ENCODE data around the gene NAALADL2.

The NAALADL2 gene

DNA sequence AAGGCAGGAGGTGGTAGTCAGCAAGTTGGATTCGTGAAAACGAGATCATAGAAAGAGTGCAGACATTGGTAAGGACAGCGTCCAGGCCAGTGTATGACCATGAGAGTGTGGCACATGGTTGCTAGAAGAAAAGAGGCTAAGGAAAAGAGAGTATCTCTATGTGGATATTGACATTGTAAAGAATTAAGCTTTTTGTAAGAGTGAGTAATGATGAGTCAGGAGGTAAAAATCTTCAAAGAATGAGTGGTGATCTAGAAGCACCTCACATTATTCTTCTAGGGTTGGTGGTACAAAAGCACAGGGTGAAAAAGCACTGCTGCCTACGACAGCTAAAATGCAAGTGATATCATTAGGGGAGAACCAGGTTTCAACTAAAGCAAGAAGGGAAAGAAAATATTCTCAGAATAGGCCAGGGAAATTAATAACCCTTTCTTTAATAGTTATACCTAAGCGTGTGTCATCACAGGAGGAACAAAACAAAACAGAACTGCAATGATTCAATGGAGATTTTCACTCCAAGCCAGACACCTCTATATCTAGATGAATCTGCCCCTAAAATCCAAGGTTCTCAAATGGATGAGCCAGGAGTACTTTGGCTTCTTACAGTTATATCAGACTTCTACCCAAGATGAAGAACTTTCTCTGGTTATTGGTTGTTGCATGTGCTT is 884.7 kb downstream of the NAALADL2 start:
- no peaks in the 10 kb centered on the region for H3K4me1 ChIP-seq (ENCODE audit: control extremely low read depth in 1 of 4, control insufficient read depth in 4 of 4, insufficient read depth in 4 of 4, low read length in 3 of 4)
- no peak for DNase-seq
- H3K4me3 ChIP-seq (ENCODE audit: control insufficient read depth in 1 of 7, extremely low read depth in 1 of 7, insufficient read depth in 4 of 7, low read depth in 2 of 7, low read length in 6 of 7) = no peak overlapping the region
- H3K27ac ChIP-seq (ENCODE audit: insufficient read depth in 1 of 2, low read depth in 1 of 2, low read length in 2 of 2, poor library complexity in 1 of 2, severe bottlenecking in 2 of 2) = no peak overlapping the region
- 99% methylated on average over 5 of the region's 5 CpGs for WGBS (ENCODE audit: insufficient coverage)
- no peaks in the 10 kb centered on the region for H3K36me3 ChIP-seq (ENCODE audit: control insufficient read depth in 4 of 4, insufficient read depth in 4 of 4, low read length in 3 of 4)
- ChIA-PET CTCF (no interaction called here), POLR2A (no interaction called here)
- H3K27me3 ChIP-seq (replicated peaks in 2 of 5; ENCODE audit: control insufficient read depth in 4 of 5, insufficient read depth in 5 of 5, low read length in 4 of 5) = no peaks in the 10 kb centered on the region
- H3K9me3 ChIP-seq (ENCODE audit: control extremely low read depth in 1 of 5, control insufficient read depth in 4 of 5, insufficient read depth in 2 of 5, low read depth in 1 of 5, low read length in 4 of 5) = no peaks in the 10 kb centered on the region

DNA sequence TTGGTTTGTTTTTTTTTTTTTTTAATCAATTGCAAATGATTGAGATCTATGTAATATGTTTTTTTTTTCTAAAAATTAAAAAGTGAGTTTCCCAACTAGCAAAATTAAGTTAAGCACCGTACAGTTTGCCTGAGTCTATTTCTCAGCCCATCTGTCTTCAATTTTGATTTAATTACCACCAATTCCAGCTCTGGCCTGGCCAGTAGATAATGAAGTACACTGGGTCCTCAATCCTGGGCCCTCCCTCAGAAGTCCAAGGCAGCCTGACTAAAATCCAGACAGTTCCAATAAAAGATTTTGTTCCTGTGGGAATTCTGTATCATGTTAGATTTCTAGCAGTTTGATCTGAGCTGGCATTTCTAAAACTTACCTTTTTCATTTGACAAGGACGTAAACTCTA is 887.2 kb downstream of the NAALADL2 start:
- no peak overlapping the region for H3K27ac ChIP-seq (ENCODE audit: insufficient read depth in 1 of 2, low read depth in 1 of 2, low read length in 2 of 2, poor library complexity in 1 of 2, severe bottlenecking in 2 of 2)

DNA sequence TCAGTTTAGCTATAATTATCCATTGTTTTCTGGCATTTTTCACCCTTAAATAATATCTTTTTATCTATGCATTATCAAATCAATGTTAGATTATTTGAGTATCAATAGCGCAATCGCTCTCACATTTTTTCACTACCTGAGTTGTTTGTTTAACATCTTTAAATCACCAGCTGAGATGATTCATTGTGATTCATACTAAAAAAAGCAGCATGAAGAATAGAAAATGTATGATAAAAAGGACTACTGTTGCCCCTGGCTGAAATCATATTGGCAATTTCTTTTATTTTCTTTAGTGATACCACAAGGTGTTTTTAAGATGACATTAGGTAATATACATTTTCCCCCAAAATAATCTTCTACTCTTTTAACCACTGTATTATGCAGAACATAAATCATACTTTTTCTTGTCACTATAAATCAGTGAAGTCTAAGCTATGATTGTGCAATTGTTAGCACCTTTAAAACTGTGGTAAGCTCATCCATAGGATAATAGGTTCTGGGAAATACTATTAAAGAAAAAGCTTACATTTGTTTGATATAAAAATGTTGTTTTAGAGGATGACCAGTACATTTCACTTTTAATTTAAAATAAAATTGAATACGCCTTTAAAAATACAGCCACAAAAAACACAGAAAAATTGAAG is 889.1 kb downstream of the NAALADL2 start:
- no peaks in the 10 kb centered on the region for H3K36me3 ChIP-seq (ENCODE audit: control insufficient read depth in 4 of 4, insufficient read depth in 4 of 4, low read length in 3 of 4)
- H3K9me3 ChIP-seq (ENCODE audit: control extremely low read depth in 1 of 5, control insufficient read depth in 4 of 5, insufficient read depth in 2 of 5, low read depth in 1 of 5, low read length in 4 of 5) = no peaks in the 10 kb centered on the region
- ChIA-PET CTCF (no interaction called here), POLR2A (no interaction called here)
- DNase-seq = no peak
- WGBS (ENCODE audit: insufficient coverage) = no CpG with 5 or more reads among the region's 3 CpGs
- no peaks in the 10 kb centered on the region for H3K4me1 ChIP-seq (ENCODE audit: control extremely low read depth in 1 of 4, control insufficient read depth in 4 of 4, insufficient read depth in 4 of 4, low read length in 3 of 4)
- H3K27me3 ChIP-seq (replicated peaks in 2 of 5; ENCODE audit: control insufficient read depth in 4 of 5, insufficient read depth in 5 of 5, low read length in 4 of 5) = no peaks in the 10 kb centered on the region
- H3K27ac ChIP-seq (ENCODE audit: insufficient read depth in 1 of 2, low read depth in 1 of 2, low read length in 2 of 2, poor library complexity in 1 of 2, severe bottlenecking in 2 of 2) = no peak overlapping the region
- no peak overlapping the region for H3K4me3 ChIP-seq (ENCODE audit: control insufficient read depth in 1 of 7, extremely low read depth in 1 of 7, insufficient read depth in 4 of 7, low read depth in 2 of 7, low read length in 6 of 7)

More for the DNA sequence above, 887.2 kb downstream of the NAALADL2 start:
- H3K36me3 ChIP-seq (ENCODE audit: control insufficient read depth in 4 of 4, insufficient read depth in 4 of 4, low read length in 3 of 4) = no peaks in the 10 kb centered on the region
- DNase-seq = no peak
- H3K9me3 ChIP-seq (ENCODE audit: control extremely low read depth in 1 of 5, control insufficient read depth in 4 of 5, insufficient read depth in 2 of 5, low read depth in 1 of 5, low read length in 4 of 5) = no peaks in the 10 kb centered on the region
- no peak overlapping the region for H3K4me3 ChIP-seq (ENCODE audit: control insufficient read depth in 1 of 7, extremely low read depth in 1 of 7, insufficient read depth in 4 of 7, low read depth in 2 of 7, low read length in 6 of 7)
- CTCF ChIA-PET = no interaction called here
- H3K27me3 ChIP-seq (replicated peaks in 2 of 5; ENCODE audit: control insufficient read depth in 4 of 5, insufficient read depth in 5 of 5, low read length in 4 of 5) = no peaks in the 10 kb centered on the region
- 100% methylated on average over 1 of the region's 2 CpGs for whole genome bisulfite sequencing (ENCODE audit: insufficient coverage)
- H3K4me1 ChIP-seq (ENCODE audit: control extremely low read depth in 1 of 4, control insufficient read depth in 4 of 4, insufficient read depth in 4 of 4, low read length in 3 of 4) = no peaks in the 10 kb centered on the region
- POLR2A ChIA-PET = no interaction called here

DNA sequence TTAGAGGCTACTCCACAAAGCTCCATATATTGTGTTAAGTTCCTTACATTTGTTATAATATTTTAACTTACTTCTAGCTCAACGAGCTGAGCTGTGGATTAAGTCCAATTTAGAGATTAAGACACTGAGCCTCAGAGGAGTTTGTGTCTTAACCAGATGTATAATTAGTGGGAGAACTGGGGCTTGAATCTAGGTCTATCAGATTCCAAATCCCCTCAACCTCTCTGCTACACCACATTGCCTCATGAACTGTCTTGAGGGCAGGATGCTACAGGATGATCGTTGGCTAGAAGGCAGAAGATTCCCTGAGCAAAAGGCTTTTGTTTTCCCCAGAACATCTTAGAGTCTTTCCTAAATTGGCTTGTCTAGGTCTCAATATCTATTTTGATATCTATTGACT is 890.8 kb downstream of the NAALADL2 start:
- Histone ChIP-seq H3K4me1 (ENCODE audit: control extremely low read depth in 1 of 4, control insufficient read depth in 4 of 4, insufficient read depth in 4 of 4, low read length in 3 of 4) (no peaks in the 10 kb centered on the region), H3K27me3 (replicated peaks in 2 of 5; ENCODE audit: control insufficient read depth in 4 of 5, insufficient read depth in 5 of 5, low read length in 4 of 5) (no peaks in the 10 kb centered on the region), H3K27ac (ENCODE audit: insufficient read depth in 1 of 2, low read depth in 1 of 2, low read length in 2 of 2, poor library complexity in 1 of 2, severe bottlenecking in 2 of 2) (no peak overlapping the region), H3K4me3 (ENCODE audit: control insufficient read depth in 1 of 7, extremely low read depth in 1 of 7, insufficient read depth in 4 of 7, low read depth in 2 of 7, low read length in 6 of 7) (no peak overlapping the region), H3K36me3 (ENCODE audit: control insufficient read depth in 4 of 4, insufficient read depth in 4 of 4, low read length in 3 of 4) (no peaks in the 10 kb centered on the region), H3K9me3 (ENCODE audit: control extremely low read depth in 1 of 5, control insufficient read depth in 4 of 5, insufficient read depth in 2 of 5, low read depth in 1 of 5, low read length in 4 of 5) (no peaks in the 10 kb centered on the region)
- POLR2A ChIA-PET = interaction anchor here (0.6 kb wide), 1 partner anchor 16 kb away, joined by 3 read pairs; no protein-coding TSS in a partner anchor
- DNase-seq = no peak
- CTCF ChIA-PET = no interaction called here
- 100% methylated on average over 1 of the region's 2 CpGs for WGBS (ENCODE audit: insufficient coverage)

DNA sequence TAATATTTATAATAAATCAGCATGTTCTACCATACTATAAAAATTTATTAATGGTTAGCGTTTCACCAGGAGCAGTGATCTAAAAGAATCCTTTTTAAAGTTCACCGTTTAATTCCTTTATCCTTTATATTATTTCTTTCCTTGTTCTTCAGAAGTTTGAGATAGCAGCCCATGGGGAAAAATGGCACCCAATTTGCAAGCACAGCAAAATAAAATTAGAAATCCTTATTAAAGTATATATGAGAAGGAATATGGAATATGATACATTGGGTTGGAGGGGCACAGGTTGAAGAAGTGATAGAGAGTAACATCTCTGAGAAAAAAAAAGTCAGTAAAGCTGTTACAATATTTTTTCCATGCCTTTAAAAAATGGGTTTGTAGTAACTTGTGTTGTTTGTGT is 892.0 kb downstream of the NAALADL2 start:
- ChIA-PET POLR2A (no interaction called here), CTCF (no interaction called here)
- H3K27me3 ChIP-seq (replicated peaks in 2 of 5; ENCODE audit: control insufficient read depth in 4 of 5, insufficient read depth in 5 of 5, low read length in 4 of 5) = no peaks in the 10 kb centered on the region
- no peaks in the 10 kb centered on the region for H3K4me1 ChIP-seq (ENCODE audit: control extremely low read depth in 1 of 4, control insufficient read depth in 4 of 4, insufficient read depth in 4 of 4, low read length in 3 of 4)
- H3K4me3 ChIP-seq (ENCODE audit: control insufficient read depth in 1 of 7, extremely low read depth in 1 of 7, insufficient read depth in 4 of 7, low read depth in 2 of 7, low read length in 6 of 7) = no peak overlapping the region
- WGBS (ENCODE audit: insufficient coverage) = no CpG with 5 or more reads among the region's 2 CpGs
- H3K9me3 ChIP-seq (ENCODE audit: control extremely low read depth in 1 of 5, control insufficient read depth in 4 of 5, insufficient read depth in 2 of 5, low read depth in 1 of 5, low read length in 4 of 5) = no peaks in the 10 kb centered on the region
- H3K36me3 ChIP-seq (ENCODE audit: control insufficient read depth in 4 of 4, insufficient read depth in 4 of 4, low read length in 3 of 4) = no peaks in the 10 kb centered on the region
- no peak for DNase-seq
- H3K27ac ChIP-seq (ENCODE audit: insufficient read depth in 1 of 2, low read depth in 1 of 2, low read length in 2 of 2, poor library complexity in 1 of 2, severe bottlenecking in 2 of 2) = no peak overlapping the region

DNA sequence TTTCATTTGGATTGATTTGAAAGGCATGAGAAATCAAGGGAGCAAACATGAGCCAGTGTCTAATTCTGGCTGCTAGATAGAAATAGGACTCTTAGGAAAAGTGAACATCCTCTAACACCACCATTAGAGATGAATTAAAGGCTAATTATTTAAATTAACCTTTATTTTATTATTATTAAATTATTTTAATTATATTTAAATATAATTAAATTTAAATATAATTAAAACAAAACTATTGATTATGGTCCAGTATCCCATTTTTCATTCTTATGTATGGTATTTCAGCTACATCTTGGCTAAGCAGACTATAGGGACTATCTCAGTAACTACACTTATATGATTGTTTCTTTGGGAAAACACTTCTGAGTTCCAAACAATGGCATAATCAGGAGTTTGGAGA is 904.8 kb downstream of the NAALADL2 start:
- Histone ChIP-seq H3K36me3 (ENCODE audit: control insufficient read depth in 4 of 4, insufficient read depth in 4 of 4, low read length in 3 of 4) (no peaks in the 10 kb centered on the region), H3K4me1 (ENCODE audit: control extremely low read depth in 1 of 4, control insufficient read depth in 4 of 4, insufficient read depth in 4 of 4, low read length in 3 of 4) (no peaks in the 10 kb centered on the region), H3K27ac (ENCODE audit: insufficient read depth in 1 of 2, low read depth in 1 of 2, low read length in 2 of 2, poor library complexity in 1 of 2, severe bottlenecking in 2 of 2) (no peak overlapping the region), H3K9me3 (ENCODE audit: control extremely low read depth in 1 of 5, control insufficient read depth in 4 of 5, insufficient read depth in 2 of 5, low read depth in 1 of 5, low read length in 4 of 5) (no peaks in the 10 kb centered on the region), H3K27me3 (replicated peaks in 2 of 5; ENCODE audit: control insufficient read depth in 4 of 5, insufficient read depth in 5 of 5, low read length in 4 of 5) (no peaks in the 10 kb centered on the region), H3K4me3 (ENCODE audit: control insufficient read depth in 1 of 7, extremely low read depth in 1 of 7, insufficient read depth in 4 of 7, low read depth in 2 of 7, low read length in 6 of 7) (no peak overlapping the region)
- CTCF ChIA-PET = interaction anchor here (0.7 kb wide), 1 partner anchor 242 kb away, joined by 3 read pairs; no protein-coding TSS in a partner anchor
- POLR2A ChIA-PET = no interaction called here
- DNase-seq = no peak

DNA sequence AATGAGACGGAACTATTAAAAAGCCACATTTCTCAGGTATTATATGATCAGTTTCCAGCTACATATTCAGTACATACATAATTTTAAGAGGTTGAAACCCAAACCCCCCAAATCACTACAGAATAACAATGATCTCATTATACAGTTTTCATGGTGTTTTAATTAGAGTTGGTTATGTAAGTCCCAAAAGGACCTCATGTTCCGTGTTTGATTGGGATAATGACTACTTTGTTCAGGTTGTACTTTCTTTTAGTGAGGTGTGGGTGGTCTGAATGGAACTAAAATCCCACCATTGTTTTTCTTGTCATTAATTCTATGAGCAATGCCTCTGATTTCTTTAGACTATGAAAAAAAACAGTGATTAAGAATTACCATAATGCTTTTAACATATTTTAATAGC is 905.6 kb downstream of the NAALADL2 start:
- POLR2A ChIA-PET = no interaction called here
- H3K36me3 ChIP-seq (ENCODE audit: control insufficient read depth in 4 of 4, insufficient read depth in 4 of 4, low read length in 3 of 4) = no peaks in the 10 kb centered on the region

More for the DNA sequence above, 905.6 kb downstream of the NAALADL2 start:
- H3K9me3 ChIP-seq (ENCODE audit: control extremely low read depth in 1 of 5, control insufficient read depth in 4 of 5, insufficient read depth in 2 of 5, low read depth in 1 of 5, low read length in 4 of 5) = no peaks in the 10 kb centered on the region
- no peak overlapping the region for H3K4me3 ChIP-seq (ENCODE audit: control insufficient read depth in 1 of 7, extremely low read depth in 1 of 7, insufficient read depth in 4 of 7, low read depth in 2 of 7, low read length in 6 of 7)
- no peaks in the 10 kb centered on the region for H3K4me1 ChIP-seq (ENCODE audit: control extremely low read depth in 1 of 4, control insufficient read depth in 4 of 4, insufficient read depth in 4 of 4, low read length in 3 of 4)
- no peak for DNase-seq
- no peaks in the 10 kb centered on the region for H3K27me3 ChIP-seq (replicated peaks in 2 of 5; ENCODE audit: control insufficient read depth in 4 of 5, insufficient read depth in 5 of 5, low read length in 4 of 5)
- CTCF ChIA-PET = interaction anchor here (0.7 kb wide), 1 partner anchor 242 kb away, joined by 3 read pairs; no protein-coding TSS in a partner anchor
- H3K27ac ChIP-seq (ENCODE audit: insufficient read depth in 1 of 2, low read depth in 1 of 2, low read length in 2 of 2, poor library complexity in 1 of 2, severe bottlenecking in 2 of 2) = no peak overlapping the region
- WGBS (ENCODE audit: insufficient coverage) = no CpG with 5 or more reads among the region's 2 CpGs

Data from common myeloid progenitor, CD34-positive (primary cell).